H9 (cell line): ENCODE results near the gene ZYG11A. TPM values are rescaled to one million over a fixed set of nuclear protein-coding genes. Genes with fewer than 3 reads are reported as not detected.

Experiments used
- DNase-seq: peaks from one replicate; pipeline ENCODE4 v3.0.0-alpha.2; 2017
- H2AFZ ChIP-seq: one replicate; pipeline ENCODE4 v1.6.1; 2013; ENCODE audit warnings: mild to moderate bottlenecking, low read length, control low read depth, moderate library complexity
- H2AK5ac ChIP-seq: 2 replicates; pipeline ENCODE4 v1.6.1; 2013; ENCODE audit warnings: low read length, control low read depth, mixed read lengths; ENCODE audit not compliant: insufficient read length
- H2BK120ac ChIP-seq: one replicate; pipeline ENCODE4 v1.6.1; 2013; ENCODE audit warnings: low read depth, mild to moderate bottlenecking, low read length, control low read depth, inconsistent platforms; ENCODE audit not compliant: poor library complexity, severe bottlenecking
- H2BK12ac ChIP-seq: 2 replicates; pipeline ENCODE4 v1.6.1; 2013; ENCODE audit warnings: low read length, control low read depth, mixed read lengths, low read depth; ENCODE audit not compliant: insufficient read length
- H2BK15ac ChIP-seq: 2 replicates; pipeline ENCODE4 v1.6.1; 2013; ENCODE audit warnings: low read depth, low read length, control low read depth
- H2BK20ac ChIP-seq: one replicate; pipeline ENCODE4 v1.6.1; 2013; ENCODE audit warnings: low read depth, mild to moderate bottlenecking, low read length, control low read depth, inconsistent platforms; ENCODE audit not compliant: poor library complexity, severe bottlenecking
- H2BK5ac ChIP-seq: 2 replicates; pipeline ENCODE4 v1.6.1; 2013; ENCODE audit warnings: low read length, control low read depth, mixed read lengths; ENCODE audit not compliant: insufficient read length
- H3K14ac ChIP-seq: 2 replicates; pipeline ENCODE4 v1.6.1; 2013; ENCODE audit warnings: low read length, control low read depth; ENCODE audit not compliant: insufficient read depth
- H3K18ac ChIP-seq: 2 replicates; pipeline ENCODE4 v1.6.1; 2013; ENCODE audit warnings: low read depth, mild to moderate bottlenecking, mixed read lengths, low read length, control low read depth; ENCODE audit not compliant: insufficient read length
- H3K23ac ChIP-seq: 2 replicates; pipeline ENCODE4 v1.6.1; 2013; ENCODE audit warnings: low read length, control low read depth, mixed read lengths, low read depth; ENCODE audit not compliant: insufficient read length
- H3K23me2 ChIP-seq: 2 replicates; pipeline ENCODE4 v1.6.1; 2013; ENCODE audit warnings: low read depth, mild to moderate bottlenecking, mixed read lengths, low read length, control low read depth; ENCODE audit not compliant: insufficient read length, poor library complexity, severe bottlenecking
- H3K27ac ChIP-seq: 2 replicates; pipeline ENCODE4 v1.5.1; 2013; ENCODE audit warnings: low read length, control low read depth, mixed read lengths, low read depth; ENCODE audit not compliant: insufficient read length
- H3K27me3 ChIP-seq: 2 replicates; pipeline ENCODE4 v1.6.1; 2013; ENCODE audit warnings: low read length, control low read depth, inconsistent platforms; ENCODE audit not compliant: insufficient read depth
- H3K4ac ChIP-seq: 2 replicates; pipeline ENCODE4 v1.6.1; 2013; ENCODE audit warnings: low read depth, mild to moderate bottlenecking, control low read depth, inconsistent platforms, low read length, moderate library complexity
- H3K4me1 ChIP-seq: 2 replicates; pipeline ENCODE4 v1.6.1; 2013; ENCODE audit warnings: low read length, control low read depth, inconsistent platforms; ENCODE audit not compliant: insufficient read depth
- H3K4me2 ChIP-seq: 2 replicates; pipeline ENCODE4 v1.6.1; 2013; ENCODE audit warnings: low read length, control low read depth, mixed read lengths; ENCODE audit not compliant: insufficient read length, insufficient read depth
- H3K56ac ChIP-seq: 2 replicates; pipeline ENCODE4 v1.6.1; 2013; ENCODE audit warnings: low read depth, mild to moderate bottlenecking, mixed read lengths, low read length, control low read depth; ENCODE audit not compliant: insufficient read length
- H3K79me1 ChIP-seq: 2 replicates; pipeline ENCODE4 v1.6.1; 2013; ENCODE audit warnings: low read depth, mild to moderate bottlenecking, moderate library complexity, low read length, control low read depth, inconsistent platforms; ENCODE audit not compliant: insufficient read depth, poor library complexity, severe bottlenecking
- H3K79me2 ChIP-seq: 2 replicates; pipeline ENCODE4 v1.6.1; 2013; ENCODE audit warnings: low read length, control low read depth, inconsistent platforms; ENCODE audit not compliant: insufficient read depth
- H3K9ac ChIP-seq: 2 replicates; pipeline ENCODE4 v1.6.1; 2013; ENCODE audit warnings: low read length, control low read depth, mixed read lengths; ENCODE audit not compliant: insufficient read length; ENCODE audit errors: extremely low read depth
- H3K9me3 ChIP-seq: one replicate; pipeline ENCODE4 v1.6.1; 2013; ENCODE audit warnings: low read depth, low read length, inconsistent platforms; ENCODE audit not compliant: control insufficient read depth
- H3T11ph ChIP-seq: one replicate; pipeline ENCODE4 v1.6.1; 2013; ENCODE audit warnings: mild to moderate bottlenecking, low read length, control low read depth, inconsistent platforms
- H4K20me1 ChIP-seq: one replicate; pipeline ENCODE4 v1.6.1; 2013; ENCODE audit not compliant: control insufficient read depth, insufficient read length, insufficient read depth
- H4K5ac ChIP-seq: 2 replicates; pipeline ENCODE4 v1.6.1; 2013; ENCODE audit warnings: low read depth, mild to moderate bottlenecking, mixed read lengths, low read length, control low read depth; ENCODE audit not compliant: insufficient read length
- H4K8ac ChIP-seq: replicated peaks from 2 replicates; pipeline ENCODE4 v1.6.1; 2013; ENCODE audit warnings: low read length, control low read depth, mixed read lengths, low read depth; ENCODE audit not compliant: insufficient read length
- H4K91ac ChIP-seq: 2 replicates; pipeline ENCODE4 v1.6.1; 2013; ENCODE audit warnings: low read depth, mild to moderate bottlenecking, moderate library complexity, mixed read lengths, low read length, control low read depth; ENCODE audit not compliant: insufficient read length
- H3K27ac Mint-ChIP-seq, 3 experiments: 2 replicates in 2 of 3; 3 replicates in 1 of 3; pipeline ENCODE4 v1.8.0; 2020 to 2021; ENCODE audit warnings: mixed read lengths in 3 of 3, mild to moderate bottlenecking in 1 of 3, moderate library complexity in 1 of 3
- H3K27me3 Mint-ChIP-seq: 2 replicates; pipeline ENCODE4 v1.8.0; 2021; ENCODE audit warnings: low read depth, mild to moderate bottlenecking, moderate library complexity, mixed read lengths
- H3K36me3 Mint-ChIP-seq, 3 experiments: 2 replicates in 2 of 3; 3 replicates in 1 of 3; pipeline ENCODE4 v1.8.0; 2020 to 2021; ENCODE audit warnings: low read depth in 3 of 3, mixed read lengths in 3 of 3; ENCODE audit not compliant: insufficient read depth in 1 of 3
- H3K4me1 Mint-ChIP-seq, 2 experiments: 2 replicates each; pipeline ENCODE4 v1.8.0; 2020; ENCODE audit warnings: mixed read lengths in 2 of 2
- H3K4me3 Mint-ChIP-seq, 2 experiments: 2 replicates in 1 of 2; 3 replicates in 1 of 2; pipeline ENCODE4 v1.8.0; 2020 to 2021; ENCODE audit warnings: mild to moderate bottlenecking in 2 of 2, mixed read lengths in 2 of 2, moderate library complexity in 1 of 2
- H3K9me3 Mint-ChIP-seq, 2 experiments: 2 replicates in 1 of 2; 3 replicates in 1 of 2; pipeline ENCODE4 v1.8.0; 2020; ENCODE audit warnings: mild to moderate bottlenecking in 2 of 2, mixed read lengths in 2 of 2, moderate library complexity in 1 of 2
- WGBS: extraction: QIAGEN DNeasy Blood & Tissue Kit; methylation state at CpG from one replicate; pipeline ENCODE4 v1.1.7; 2013; ENCODE audit warnings: missing lambda C conversion rate, low lambda C conversion rate, mixed read lengths; ENCODE audit not compliant: insufficient read length; ENCODE audit errors: extremely low coverage; 5-methylcytosine and 5-hydroxymethylcytosine counted together
- total RNA-seq: library from RNA; stranded (reverse); gene quantifications from 2 replicates; pipeline ENCODE4 v1.2.1, GENCODE V29; 2021
- TF ChIP-seq, protein P1 (sequence below): fragments of 200-600 bp; sonication (generic); conservative IDR thresholded peaks from 3 replicates; pipeline ENCODE4 v1.8.0; 2021; ENCODE audit warnings: antibody characterized with exemption, mild to moderate bottlenecking

ZYG11A gene
- total RNA-seq, 1 experiment from 2014 or later, result 2.1 TPM

DNA sequence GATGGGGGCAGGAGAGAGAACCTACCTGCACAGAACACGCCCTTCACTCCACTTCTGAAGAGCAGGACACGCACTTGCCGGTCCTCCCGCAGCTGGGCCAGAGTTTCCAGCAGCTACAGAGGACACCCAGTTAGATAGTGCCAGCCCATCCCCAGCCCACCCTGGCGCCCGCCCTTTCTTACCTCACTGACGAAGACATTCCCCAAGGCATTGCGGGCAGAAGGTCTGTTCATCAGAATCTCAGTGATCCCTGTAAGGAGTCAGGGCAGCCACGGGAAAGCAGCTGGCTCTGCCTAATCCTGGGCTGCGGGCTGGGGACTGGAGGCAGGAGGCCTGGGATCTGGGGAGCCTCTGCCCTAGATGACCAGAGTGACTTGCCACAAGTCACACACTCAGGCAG lies 69.0 kb downstream of the ZYG11A start:
- Histone ChIP-seq H2BK5ac (no peak overlapping the region), H3K4ac (no peak overlapping the region), H3K79me1 (no peaks in the 10 kb centered on the region), H3K4me2 (no peak overlapping the region), H3K14ac (no peak overlapping the region; the same call in 1 of the 2 replicates), H3K23me2 (no peaks in the 10 kb centered on the region), H3K27ac (no peak overlapping the region), H2AFZ (no peak overlapping the region), H3K9me3 (no peaks in the 10 kb centered on the region), H3K18ac (no peak overlapping the region), H3K27me3 (no peaks in the 10 kb centered on the region), H3T11ph (no peak overlapping the region), H4K20me1 (no peaks in the 10 kb centered on the region), H3K4me1 (no peaks in the 10 kb centered on the region; the same call in 1 of the 2 replicates), H3K9ac (no peak overlapping the region), H2BK15ac (no peak overlapping the region), H2AK5ac (no peak overlapping the region), H3K56ac (no peak overlapping the region), H3K79me2 (no peaks in the 10 kb centered on the region), H2BK12ac (no peak overlapping the region), H4K91ac (no peak overlapping the region), H2BK20ac (no peak overlapping the region), H4K8ac (no peak overlapping the region), H3K23ac (no peak overlapping the region), H2BK120ac (no peak overlapping the region), H4K5ac (no peak overlapping the region)
- Mint-ChIP-seq H3K36me3 (peaks cover 0 to 3% (median 0%) of the 10 kb centered on the region in 3 experiments; a peak in 1 of 7 replicates), H3K27ac (no peak overlapping the region), H3K4me1 (peaks cover 8 to 18% of the 10 kb centered on the region in 2 experiments; a peak in 3 of 4 replicates), H3K27me3 (no peaks in the 10 kb centered on the region), H3K9me3 (no peaks in the 10 kb centered on the region), H3K4me3 (no peak overlapping the region)
- no CpG with 5 or more reads among the region's 10 CpGs for WGBS
- no peak for DNase-seq
- TF ChIP-seq, protein P1, sequence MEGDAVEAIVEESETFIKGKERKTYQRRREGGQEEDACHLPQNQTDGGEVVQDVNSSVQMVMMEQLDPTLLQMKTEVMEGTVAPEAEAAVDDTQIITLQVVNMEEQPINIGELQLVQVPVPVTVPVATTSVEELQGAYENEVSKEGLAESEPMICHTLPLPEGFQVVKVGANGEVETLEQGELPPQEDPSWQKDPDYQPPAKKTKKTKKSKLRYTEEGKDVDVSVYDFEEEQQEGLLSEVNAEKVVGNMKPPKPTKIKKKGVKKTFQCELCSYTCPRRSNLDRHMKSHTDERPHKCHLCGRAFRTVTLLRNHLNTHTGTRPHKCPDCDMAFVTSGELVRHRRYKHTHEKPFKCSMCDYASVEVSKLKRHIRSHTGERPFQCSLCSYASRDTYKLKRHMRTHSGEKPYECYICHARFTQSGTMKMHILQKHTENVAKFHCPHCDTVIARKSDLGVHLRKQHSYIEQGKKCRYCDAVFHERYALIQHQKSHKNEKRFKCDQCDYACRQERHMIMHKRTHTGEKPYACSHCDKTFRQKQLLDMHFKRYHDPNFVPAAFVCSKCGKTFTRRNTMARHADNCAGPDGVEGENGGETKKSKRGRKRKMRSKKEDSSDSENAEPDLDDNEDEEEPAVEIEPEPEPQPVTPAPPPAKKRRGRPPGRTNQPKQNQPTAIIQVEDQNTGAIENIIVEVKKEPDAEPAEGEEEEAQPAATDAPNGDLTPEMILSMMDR, result no peak
